H9 (cell line): ENCODE measurements around the gene GOT1. TPM values are rescaled to one million over a fixed set of nuclear protein-coding genes. Genes with fewer than 3 reads are reported as not detected.

ENCODE experiments used
- DNase-seq: peaks from one replicate; pipeline ENCODE4 v3.0.0-alpha.2; 2017
- H2AFZ ChIP-seq: one replicate; pipeline ENCODE4 v1.6.1; 2013; ENCODE audit warnings: mild to moderate bottlenecking, low read length, control low read depth, moderate library complexity
- H2AK5ac ChIP-seq: 2 replicates; pipeline ENCODE4 v1.6.1; 2013; ENCODE audit warnings: low read length, control low read depth, mixed read lengths; ENCODE audit not compliant: insufficient read length
- H2BK120ac ChIP-seq: one replicate; pipeline ENCODE4 v1.6.1; 2013; ENCODE audit warnings: low read depth, mild to moderate bottlenecking, low read length, control low read depth, inconsistent platforms; ENCODE audit not compliant: poor library complexity, severe bottlenecking
- H2BK12ac ChIP-seq: 2 replicates; pipeline ENCODE4 v1.6.1; 2013; ENCODE audit warnings: low read length, control low read depth, mixed read lengths, low read depth; ENCODE audit not compliant: insufficient read length
- H2BK15ac ChIP-seq: 2 replicates; pipeline ENCODE4 v1.6.1; 2013; ENCODE audit warnings: low read depth, low read length, control low read depth
- H2BK20ac ChIP-seq: one replicate; pipeline ENCODE4 v1.6.1; 2013; ENCODE audit warnings: low read depth, mild to moderate bottlenecking, low read length, control low read depth, inconsistent platforms; ENCODE audit not compliant: poor library complexity, severe bottlenecking
- H2BK5ac ChIP-seq: 2 replicates; pipeline ENCODE4 v1.6.1; 2013; ENCODE audit warnings: low read length, control low read depth, mixed read lengths; ENCODE audit not compliant: insufficient read length
- H3K14ac ChIP-seq: 2 replicates; pipeline ENCODE4 v1.6.1; 2013; ENCODE audit warnings: low read length, control low read depth; ENCODE audit not compliant: insufficient read depth
- H3K18ac ChIP-seq: 2 replicates; pipeline ENCODE4 v1.6.1; 2013; ENCODE audit warnings: low read depth, mild to moderate bottlenecking, mixed read lengths, low read length, control low read depth; ENCODE audit not compliant: insufficient read length
- H3K23ac ChIP-seq: 2 replicates; pipeline ENCODE4 v1.6.1; 2013; ENCODE audit warnings: low read length, control low read depth, mixed read lengths, low read depth; ENCODE audit not compliant: insufficient read length
- H3K23me2 ChIP-seq: 2 replicates; pipeline ENCODE4 v1.6.1; 2013; ENCODE audit warnings: low read depth, mild to moderate bottlenecking, mixed read lengths, low read length, control low read depth; ENCODE audit not compliant: insufficient read length, poor library complexity, severe bottlenecking
- H3K27ac ChIP-seq: 2 replicates; pipeline ENCODE4 v1.5.1; 2013; ENCODE audit warnings: low read length, control low read depth, mixed read lengths, low read depth; ENCODE audit not compliant: insufficient read length
- H3K27me3 ChIP-seq: 2 replicates; pipeline ENCODE4 v1.6.1; 2013; ENCODE audit warnings: low read length, control low read depth, inconsistent platforms; ENCODE audit not compliant: insufficient read depth
- H3K4ac ChIP-seq: 2 replicates; pipeline ENCODE4 v1.6.1; 2013; ENCODE audit warnings: low read depth, mild to moderate bottlenecking, control low read depth, inconsistent platforms, low read length, moderate library complexity
- H3K4me1 ChIP-seq: 2 replicates; pipeline ENCODE4 v1.6.1; 2013; ENCODE audit warnings: low read length, control low read depth, inconsistent platforms; ENCODE audit not compliant: insufficient read depth
- H3K4me2 ChIP-seq: 2 replicates; pipeline ENCODE4 v1.6.1; 2013; ENCODE audit warnings: low read length, control low read depth, mixed read lengths; ENCODE audit not compliant: insufficient read length, insufficient read depth
- H3K56ac ChIP-seq: 2 replicates; pipeline ENCODE4 v1.6.1; 2013; ENCODE audit warnings: low read depth, mild to moderate bottlenecking, mixed read lengths, low read length, control low read depth; ENCODE audit not compliant: insufficient read length
- H3K79me1 ChIP-seq: 2 replicates; pipeline ENCODE4 v1.6.1; 2013; ENCODE audit warnings: low read depth, mild to moderate bottlenecking, moderate library complexity, low read length, control low read depth, inconsistent platforms; ENCODE audit not compliant: insufficient read depth, poor library complexity, severe bottlenecking
- H3K79me2 ChIP-seq: 2 replicates; pipeline ENCODE4 v1.6.1; 2013; ENCODE audit warnings: low read length, control low read depth, inconsistent platforms; ENCODE audit not compliant: insufficient read depth
- H3K9ac ChIP-seq: 2 replicates; pipeline ENCODE4 v1.6.1; 2013; ENCODE audit warnings: low read length, control low read depth, mixed read lengths; ENCODE audit not compliant: insufficient read length; ENCODE audit errors: extremely low read depth
- H3K9me3 ChIP-seq: one replicate; pipeline ENCODE4 v1.6.1; 2013; ENCODE audit warnings: low read depth, low read length, inconsistent platforms; ENCODE audit not compliant: control insufficient read depth
- H3T11ph ChIP-seq: one replicate; pipeline ENCODE4 v1.6.1; 2013; ENCODE audit warnings: mild to moderate bottlenecking, low read length, control low read depth, inconsistent platforms
- H4K20me1 ChIP-seq: one replicate; pipeline ENCODE4 v1.6.1; 2013; ENCODE audit not compliant: control insufficient read depth, insufficient read length, insufficient read depth
- H4K5ac ChIP-seq: 2 replicates; pipeline ENCODE4 v1.6.1; 2013; ENCODE audit warnings: low read depth, mild to moderate bottlenecking, mixed read lengths, low read length, control low read depth; ENCODE audit not compliant: insufficient read length
- H4K8ac ChIP-seq: replicated peaks from 2 replicates; pipeline ENCODE4 v1.6.1; 2013; ENCODE audit warnings: low read length, control low read depth, mixed read lengths, low read depth; ENCODE audit not compliant: insufficient read length
- H4K91ac ChIP-seq: 2 replicates; pipeline ENCODE4 v1.6.1; 2013; ENCODE audit warnings: low read depth, mild to moderate bottlenecking, moderate library complexity, mixed read lengths, low read length, control low read depth; ENCODE audit not compliant: insufficient read length
- H3K27ac Mint-ChIP-seq, 3 experiments: 2 replicates in 2 of 3; 3 replicates in 1 of 3; pipeline ENCODE4 v1.8.0; 2020 to 2021; ENCODE audit warnings: mixed read lengths in 3 of 3, mild to moderate bottlenecking in 1 of 3, moderate library complexity in 1 of 3
- H3K27me3 Mint-ChIP-seq: 2 replicates; pipeline ENCODE4 v1.8.0; 2021; ENCODE audit warnings: low read depth, mild to moderate bottlenecking, moderate library complexity, mixed read lengths
- H3K36me3 Mint-ChIP-seq, 3 experiments: 2 replicates in 2 of 3; 3 replicates in 1 of 3; pipeline ENCODE4 v1.8.0; 2020 to 2021; ENCODE audit warnings: low read depth in 3 of 3, mixed read lengths in 3 of 3; ENCODE audit not compliant: insufficient read depth in 1 of 3
- H3K4me1 Mint-ChIP-seq, 2 experiments: 2 replicates each; pipeline ENCODE4 v1.8.0; 2020; ENCODE audit warnings: mixed read lengths in 2 of 2
- H3K4me3 Mint-ChIP-seq, 2 experiments: 2 replicates in 1 of 2; 3 replicates in 1 of 2; pipeline ENCODE4 v1.8.0; 2020 to 2021; ENCODE audit warnings: mild to moderate bottlenecking in 2 of 2, mixed read lengths in 2 of 2, moderate library complexity in 1 of 2
- H3K9me3 Mint-ChIP-seq, 2 experiments: 2 replicates in 1 of 2; 3 replicates in 1 of 2; pipeline ENCODE4 v1.8.0; 2020; ENCODE audit warnings: mild to moderate bottlenecking in 2 of 2, mixed read lengths in 2 of 2, moderate library complexity in 1 of 2
- WGBS: extraction: QIAGEN DNeasy Blood & Tissue Kit; methylation state at CpG from one replicate; pipeline ENCODE4 v1.1.7; 2013; ENCODE audit warnings: missing lambda C conversion rate, low lambda C conversion rate, mixed read lengths; ENCODE audit not compliant: insufficient read length; ENCODE audit errors: extremely low coverage; 5-methylcytosine and 5-hydroxymethylcytosine counted together
- total RNA-seq: library from RNA; stranded (reverse); gene quantifications from 2 replicates; pipeline ENCODE4 v1.2.1, GENCODE V29; 2021
- TF ChIP-seq, protein P1 (sequence below): fragments of 200-600 bp; sonication (generic); conservative IDR thresholded peaks from 3 replicates; pipeline ENCODE4 v1.8.0; 2021; ENCODE audit warnings: antibody characterized with exemption, mild to moderate bottlenecking

The GOT1 gene
- total RNA-seq, 1 experiment from 2014 or later, result 43.3 TPM

DNA sequence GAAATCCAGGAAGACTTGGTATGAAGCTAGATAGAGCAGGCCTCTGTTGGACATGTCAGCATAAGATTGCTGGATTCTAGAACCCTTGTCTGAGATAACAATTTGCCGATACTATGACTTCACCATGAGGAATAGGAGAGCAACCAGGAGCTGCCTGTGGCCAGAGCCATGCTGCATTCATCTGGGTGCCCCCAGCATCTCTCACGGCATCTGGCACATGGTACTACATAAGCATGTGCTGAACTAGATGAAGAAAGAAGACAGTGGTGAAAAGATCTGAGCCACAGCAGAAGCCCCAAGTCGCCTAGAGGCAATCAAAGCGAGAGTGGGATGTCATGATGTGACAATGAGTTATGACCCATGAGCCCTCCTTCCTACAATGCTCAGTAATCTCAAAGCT is 19.5 kb downstream of the GOT1 start:
- no peaks in the 10 kb centered on the region for H3K27me3 Mint-ChIP-seq
- Histone ChIP-seq H3K79me2 (no peaks in the 10 kb centered on the region), H3K4me2 (no peak overlapping the region), H2AK5ac (no peak overlapping the region), H3K56ac (no peak overlapping the region), H4K5ac (no peak overlapping the region), H3K23me2 (no peaks in the 10 kb centered on the region), H3T11ph (no peak overlapping the region), H3K14ac (no peak overlapping the region), H2AFZ (no peak overlapping the region), H3K23ac (no peak overlapping the region), H3K79me1 (no peaks in the 10 kb centered on the region), H3K9ac (no peak overlapping the region), H4K20me1 (no peaks in the 10 kb centered on the region), H4K91ac (no peak overlapping the region), H2BK5ac (no peak overlapping the region), H2BK15ac (no peak overlapping the region), H3K27me3 (no peaks in the 10 kb centered on the region), H3K27ac (no peak overlapping the region), H2BK120ac (no peak overlapping the region), H3K4me1 (no peaks in the 10 kb centered on the region), H3K4ac (no peak overlapping the region), H2BK20ac (no peak overlapping the region), H3K9me3 (no peaks in the 10 kb centered on the region), H3K18ac (no peak overlapping the region), H4K8ac (no peak overlapping the region), H2BK12ac (no peak overlapping the region)
- peaks cover 8 to 22% (median 10%) of the 10 kb centered on the region in 3 experiments; a peak in 6 of 7 replicates for H3K36me3 Mint-ChIP-seq
- WGBS, result no CpG with 5 or more reads among the region's 4 CpGs
- no peaks in the 10 kb centered on the region for H3K9me3 Mint-ChIP-seq
- no peak for DNase-seq
- peaks cover 6% of the 10 kb centered on the region in 2 experiments; a peak in 3 of 4 replicates for H3K4me1 Mint-ChIP-seq
- no peak overlapping the region; a peak in 2 of 7 replicates for H3K27ac Mint-ChIP-seq
- TF ChIP-seq, protein P1, sequence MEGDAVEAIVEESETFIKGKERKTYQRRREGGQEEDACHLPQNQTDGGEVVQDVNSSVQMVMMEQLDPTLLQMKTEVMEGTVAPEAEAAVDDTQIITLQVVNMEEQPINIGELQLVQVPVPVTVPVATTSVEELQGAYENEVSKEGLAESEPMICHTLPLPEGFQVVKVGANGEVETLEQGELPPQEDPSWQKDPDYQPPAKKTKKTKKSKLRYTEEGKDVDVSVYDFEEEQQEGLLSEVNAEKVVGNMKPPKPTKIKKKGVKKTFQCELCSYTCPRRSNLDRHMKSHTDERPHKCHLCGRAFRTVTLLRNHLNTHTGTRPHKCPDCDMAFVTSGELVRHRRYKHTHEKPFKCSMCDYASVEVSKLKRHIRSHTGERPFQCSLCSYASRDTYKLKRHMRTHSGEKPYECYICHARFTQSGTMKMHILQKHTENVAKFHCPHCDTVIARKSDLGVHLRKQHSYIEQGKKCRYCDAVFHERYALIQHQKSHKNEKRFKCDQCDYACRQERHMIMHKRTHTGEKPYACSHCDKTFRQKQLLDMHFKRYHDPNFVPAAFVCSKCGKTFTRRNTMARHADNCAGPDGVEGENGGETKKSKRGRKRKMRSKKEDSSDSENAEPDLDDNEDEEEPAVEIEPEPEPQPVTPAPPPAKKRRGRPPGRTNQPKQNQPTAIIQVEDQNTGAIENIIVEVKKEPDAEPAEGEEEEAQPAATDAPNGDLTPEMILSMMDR, result no peak
- H3K4me3 Mint-ChIP-seq, result no peak overlapping the region
